ENCODE results near the gene SIDT2.

DNA sequence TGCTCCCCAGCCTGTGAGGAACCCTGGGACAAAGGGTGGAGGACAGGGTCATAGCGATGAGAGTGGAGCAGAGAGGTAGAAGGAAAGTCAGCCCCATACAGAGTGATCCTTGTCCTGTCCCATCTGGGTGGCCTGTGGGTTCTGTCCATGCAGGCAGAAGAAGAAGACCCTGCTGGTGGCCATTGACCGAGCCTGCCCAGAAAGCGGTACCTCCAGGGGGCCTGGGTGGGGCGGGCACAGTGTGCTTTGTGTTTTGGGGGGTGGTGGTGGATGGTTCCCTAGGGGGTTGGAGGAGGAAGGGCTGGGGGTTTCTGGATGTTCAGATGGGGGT is 7.9 kb downstream of the SIDT2 start:
- TF ChIP-seq CTCF (IDR thresholded peaks at IDR 0.05) (no peak), TCF7L2 (IDR thresholded peaks at IDR 0.05; ENCODE audit: low read depth, low read length) (no peak), REST (IDR thresholded peaks at IDR 0.05; ENCODE audit: insufficient read depth in 1 of 2, low read depth in 2 of 2, low read length in 1 of 2) (no peak)

Data from Panc1 (cell line).